Neural cell (in vitro differentiated cells): Measurements from ENCODE around the gene MARK4. TPM values are rescaled to one million over a fixed set of nuclear protein-coding genes. Genes with fewer than 3 reads are reported as not detected.

Experiments used
- H2AFZ ChIP-seq: fragments of 200-600, 300-800 bp; sonication (generic), shearing (Covaris generic); 2 replicates; pipeline ENCODE4 v1.6.0; 2014; ENCODE audit warnings: low read depth, mild to moderate bottlenecking, antibody characterized with exemption, low read length, moderate library complexity
- H3F3A ChIP-seq: fragments of 200-600 bp; shearing (Covaris generic); 2 replicates; pipeline ENCODE4 v1.6.1; 2016; ENCODE audit warnings: mild to moderate bottlenecking, moderate library complexity, mixed read lengths, antibody characterized with exemption, low read length; ENCODE audit not compliant: insufficient read depth, poor library complexity, severe bottlenecking
- H3K27ac ChIP-seq: fragments of 200-600, 300-800 bp; sonication (generic), shearing (Covaris generic); 2 replicates; pipeline ENCODE4 v1.5.1; 2014; ENCODE audit warnings: mild to moderate bottlenecking, low read length, moderate library complexity
- H3K27me3 ChIP-seq: fragments of 300-800, 200-600 bp; sonication (generic), shearing (Covaris generic); 2 replicates; pipeline ENCODE4 v1.6.0; 2014; ENCODE audit warnings: mild to moderate bottlenecking, low read depth, low read length, moderate library complexity; ENCODE audit not compliant: insufficient read depth
- H3K36me3 ChIP-seq: fragments of 300-800, 200-600 bp; sonication (generic), shearing (Covaris generic); 2 replicates; pipeline ENCODE4 v1.5.1; 2014; ENCODE audit warnings: mild to moderate bottlenecking, antibody characterized with exemption, low read length, moderate library complexity; ENCODE audit not compliant: insufficient read depth
- H3K4me2 ChIP-seq: fragments of 300-800, 200-600 bp; sonication (generic), shearing (Covaris generic); 2 replicates; pipeline ENCODE4 v1.6.0; 2014; ENCODE audit warnings: mild to moderate bottlenecking, low read length
- H3K4me3 ChIP-seq: fragments of 300-800, 200-600 bp; sonication (generic), shearing (Covaris generic); 2 replicates; pipeline ENCODE4 v1.5.1; 2014; ENCODE audit warnings: mild to moderate bottlenecking, low read length, moderate library complexity
- H3K79me2 ChIP-seq: fragments of 200-600 bp; shearing (Covaris generic); replicated peaks from 2 replicates; pipeline ENCODE4 v1.6.0; 2014; ENCODE audit warnings: mild to moderate bottlenecking, low read length, moderate library complexity; ENCODE audit not compliant: insufficient read depth
- H3K9ac ChIP-seq: fragments of 300-800, 200-600 bp; sonication (generic), shearing (Covaris generic); 2 replicates; pipeline ENCODE4 v1.6.1; 2016; ENCODE audit warnings: mild to moderate bottlenecking, low read length, mixed read lengths
- H3K9me2 ChIP-seq: fragments of 200-600 bp; shearing (Covaris generic); 2 replicates; pipeline ENCODE4 v1.6.1; 2016; ENCODE audit warnings: mild to moderate bottlenecking, low read length, mixed read lengths; ENCODE audit not compliant: insufficient read depth
- H3K9me3 ChIP-seq: fragments of 200-600, 300-800 bp; sonication (generic), shearing (Covaris generic); 2 replicates; pipeline ENCODE4 v1.6.1; 2016; ENCODE audit warnings: mild to moderate bottlenecking, mixed run types, low read length, moderate library complexity, mixed read lengths
- H4K20me1 ChIP-seq: fragments of 200-600 bp; shearing (Covaris generic); 2 replicates; pipeline ENCODE4 v1.6.1; 2016; ENCODE audit warnings: mild to moderate bottlenecking, mixed run types; ENCODE audit not compliant: insufficient read depth
- EP300 ChIP-seq: fragments of 450-650 bp; conservative IDR thresholded peaks from 2 replicates; pipeline ENCODE4 v1.6.1; 2014; ENCODE audit warnings: antibody characterized with exemption, mild to moderate bottlenecking, moderate library complexity; ENCODE audit not compliant: poor library complexity, severe bottlenecking
- EZH2 ChIP-seq: fragments of 200-600, 300-800 bp; shearing (Covaris generic), sonication (generic); IDR thresholded peaks from 2 replicates; pipeline ENCODE4 v1.6.1; 2014; ENCODE audit warnings: antibody characterized with exemption, low read length, borderline replicate concordance, mild to moderate bottlenecking; ENCODE audit not compliant: insufficient read depth, poor library complexity, severe bottlenecking
- MXI1 ChIP-seq: fragments of 450-650 bp; conservative IDR thresholded peaks from 2 replicates; pipeline ENCODE4 v1.6.1; 2014; ENCODE audit warnings: antibody characterized with exemption, mild to moderate bottlenecking; ENCODE audit not compliant: poor library complexity, severe bottlenecking
- POLR2AphosphoS5 ChIP-seq: IDR thresholded peaks from 2 replicates; pipeline ENCODE4 v1.6.1; 2012
- RAD21 ChIP-seq: fragments of 450-650 bp; conservative IDR thresholded peaks from 2 replicates; pipeline ENCODE4 v1.6.1; 2014; ENCODE audit warnings: antibody characterized with exemption, mild to moderate bottlenecking, moderate library complexity
- SMC3 ChIP-seq: fragments of 450-650 bp; conservative IDR thresholded peaks from 2 replicates; pipeline ENCODE4 v1.6.1; 2014; ENCODE audit warnings: antibody characterized with exemption, mild to moderate bottlenecking, moderate library complexity; ENCODE audit not compliant: poor library complexity
- TAF1 ChIP-seq: IDR thresholded peaks from 2 replicates; pipeline ENCODE4 v1.6.1; 2012; ENCODE audit warnings: low read depth
- polyA plus RNA-seq: library from polyadenylated mRNA; depleted of rRNA; stranded (reverse); fragments of >200 nt; gene quantifications from 2 replicates; pipeline ENCODE4 v1.2.3, GENCODE V29; 2014
- TF ChIP-seq, protein P1 (sequence below): IDR thresholded peaks from 2 replicates; pipeline ENCODE4 v1.6.1; 2012; ENCODE audit warnings: borderline replicate concordance
- TF ChIP-seq, protein P2 (sequence below): fragments of 450-650 bp; IDR thresholded peaks from 2 replicates; pipeline ENCODE4 v1.5.1; 2014; ENCODE audit warnings: antibody characterized with exemption, mild to moderate bottlenecking, moderate library complexity; ENCODE audit not compliant: poor library complexity, severe bottlenecking

Gene MARK4
- polyA plus RNA-seq, 1 donor from 2014 or later, result 11.6 TPM

GRCh38 chr19:45322744-45323281 is 71.7 kb downstream of the MARK4 start, which contains the start of gene CKM:
Gene CKM, minus strand, starts transcription at chr19:45322875. Its CDS starts 3,162 bp downstream, at chr19:45319713.
- Histone ChIP-seq H3K9ac (no peak within 1 kb of the TSS), H3K9me3 (no peaks in the 10 kb centered on the region), H2AFZ (no peak within 1 kb of the TSS)

DNA sequence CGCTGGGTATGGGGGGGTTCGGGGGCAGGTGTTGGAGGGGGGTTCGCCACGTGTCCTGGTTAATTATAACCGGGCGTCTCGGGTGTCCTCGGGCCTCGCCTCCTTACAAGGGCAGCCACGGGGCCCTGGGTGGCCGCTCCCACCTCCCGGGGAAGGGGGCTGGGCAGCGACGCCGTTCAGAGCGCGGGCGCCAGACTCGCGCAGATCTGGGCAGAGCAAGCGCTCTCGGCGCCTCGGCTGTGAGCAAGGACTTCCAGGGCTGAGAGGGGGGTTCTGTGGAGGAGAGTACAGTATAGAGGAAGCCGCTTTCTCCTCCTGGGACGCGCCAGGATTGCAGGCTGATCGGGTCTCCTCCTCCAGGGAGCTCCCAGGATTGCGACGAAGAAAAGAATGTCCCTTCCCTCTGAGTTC is 72.6 kb downstream of the MARK4 start:
- no peaks in the 10 kb centered on the region for H3K27me3 ChIP-seq
- no peaks in the 10 kb centered on the region for H3K9me3 ChIP-seq
- no peaks in the 10 kb centered on the region for H3F3A ChIP-seq
- H2AFZ ChIP-seq, result no peak overlapping the region
- H3K27ac ChIP-seq, result no peak overlapping the region
- H4K20me1 ChIP-seq, result no peaks in the 10 kb centered on the region
- no peaks in the 10 kb centered on the region for H3K79me2 ChIP-seq
- H3K4me2 ChIP-seq, result no peak overlapping the region
- no peaks in the 10 kb centered on the region for H3K36me3 ChIP-seq
- no peak overlapping the region for H3K4me3 ChIP-seq
- TF ChIP-seq POLR2AphosphoS5, result no peak
- no peak for TF ChIP-seq EP300
- no peak for TF ChIP-seq EZH2
- no peak for TF ChIP-seq MXI1
- TF ChIP-seq, protein P1, sequence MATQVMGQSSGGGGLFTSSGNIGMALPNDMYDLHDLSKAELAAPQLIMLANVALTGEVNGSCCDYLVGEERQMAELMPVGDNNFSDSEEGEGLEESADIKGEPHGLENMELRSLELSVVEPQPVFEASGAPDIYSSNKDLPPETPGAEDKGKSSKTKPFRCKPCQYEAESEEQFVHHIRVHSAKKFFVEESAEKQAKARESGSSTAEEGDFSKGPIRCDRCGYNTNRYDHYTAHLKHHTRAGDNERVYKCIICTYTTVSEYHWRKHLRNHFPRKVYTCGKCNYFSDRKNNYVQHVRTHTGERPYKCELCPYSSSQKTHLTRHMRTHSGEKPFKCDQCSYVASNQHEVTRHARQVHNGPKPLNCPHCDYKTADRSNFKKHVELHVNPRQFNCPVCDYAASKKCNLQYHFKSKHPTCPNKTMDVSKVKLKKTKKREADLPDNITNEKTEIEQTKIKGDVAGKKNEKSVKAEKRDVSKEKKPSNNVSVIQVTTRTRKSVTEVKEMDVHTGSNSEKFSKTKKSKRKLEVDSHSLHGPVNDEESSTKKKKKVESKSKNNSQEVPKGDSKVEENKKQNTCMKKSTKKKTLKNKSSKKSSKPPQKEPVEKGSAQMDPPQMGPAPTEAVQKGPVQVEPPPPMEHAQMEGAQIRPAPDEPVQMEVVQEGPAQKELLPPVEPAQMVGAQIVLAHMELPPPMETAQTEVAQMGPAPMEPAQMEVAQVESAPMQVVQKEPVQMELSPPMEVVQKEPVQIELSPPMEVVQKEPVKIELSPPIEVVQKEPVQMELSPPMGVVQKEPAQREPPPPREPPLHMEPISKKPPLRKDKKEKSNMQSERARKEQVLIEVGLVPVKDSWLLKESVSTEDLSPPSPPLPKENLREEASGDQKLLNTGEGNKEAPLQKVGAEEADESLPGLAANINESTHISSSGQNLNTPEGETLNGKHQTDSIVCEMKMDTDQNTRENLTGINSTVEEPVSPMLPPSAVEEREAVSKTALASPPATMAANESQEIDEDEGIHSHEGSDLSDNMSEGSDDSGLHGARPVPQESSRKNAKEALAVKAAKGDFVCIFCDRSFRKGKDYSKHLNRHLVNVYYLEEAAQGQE, result no peak
- no peak for TF ChIP-seq SMC3
- no peak for TF ChIP-seq TAF1
- no peak for TF ChIP-seq RAD21
- TF ChIP-seq, protein P2, sequence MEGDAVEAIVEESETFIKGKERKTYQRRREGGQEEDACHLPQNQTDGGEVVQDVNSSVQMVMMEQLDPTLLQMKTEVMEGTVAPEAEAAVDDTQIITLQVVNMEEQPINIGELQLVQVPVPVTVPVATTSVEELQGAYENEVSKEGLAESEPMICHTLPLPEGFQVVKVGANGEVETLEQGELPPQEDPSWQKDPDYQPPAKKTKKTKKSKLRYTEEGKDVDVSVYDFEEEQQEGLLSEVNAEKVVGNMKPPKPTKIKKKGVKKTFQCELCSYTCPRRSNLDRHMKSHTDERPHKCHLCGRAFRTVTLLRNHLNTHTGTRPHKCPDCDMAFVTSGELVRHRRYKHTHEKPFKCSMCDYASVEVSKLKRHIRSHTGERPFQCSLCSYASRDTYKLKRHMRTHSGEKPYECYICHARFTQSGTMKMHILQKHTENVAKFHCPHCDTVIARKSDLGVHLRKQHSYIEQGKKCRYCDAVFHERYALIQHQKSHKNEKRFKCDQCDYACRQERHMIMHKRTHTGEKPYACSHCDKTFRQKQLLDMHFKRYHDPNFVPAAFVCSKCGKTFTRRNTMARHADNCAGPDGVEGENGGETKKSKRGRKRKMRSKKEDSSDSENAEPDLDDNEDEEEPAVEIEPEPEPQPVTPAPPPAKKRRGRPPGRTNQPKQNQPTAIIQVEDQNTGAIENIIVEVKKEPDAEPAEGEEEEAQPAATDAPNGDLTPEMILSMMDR, result no peak
- no peak overlapping the region for H3K9ac ChIP-seq
- no peaks in the 10 kb centered on the region for H3K9me2 ChIP-seq

More at GRCh38 chr19:45322744-45323281, 71.7 kb downstream of the MARK4 start, which contains the start of gene CKM:
- H4K20me1 ChIP-seq, result no peaks in the 10 kb centered on the region
- no peaks in the 10 kb centered on the region for H3K27me3 ChIP-seq
- TF ChIP-seq, protein P2, result no peak
- TF ChIP-seq EP300 (no peak), SMC3 (no peak), MXI1 (no peak), RAD21 (no peak), TAF1 (no peak), POLR2AphosphoS5 (no peak), EZH2 (no peak)
- TF ChIP-seq, protein P1, result no peak
- no peaks in the 10 kb centered on the region for H3K9me2 ChIP-seq
- H3K27ac ChIP-seq, result no peak within 1 kb of the TSS
- no peaks in the 10 kb centered on the region for H3K36me3 ChIP-seq
- no peak within 1 kb of the TSS for H3K4me2 ChIP-seq
- H3K4me3 ChIP-seq, result no peak within 1 kb of the TSS
- H3F3A ChIP-seq, result no peaks in the 10 kb centered on the region
- H3K79me2 ChIP-seq, result no peaks in the 10 kb centered on the region
